WERI-Rb-1 (cell line): ENCODE measurements around the gene CECR2.

Source experiments
- DNase-seq: peaks from one replicate; pipeline ENCODE4 v3.0.0-alpha.2; 2020
- H3K27ac ChIP-seq: fragments of 250-450 bp; sonication (Bioruptor Pico); 2 replicates; pipeline ENCODE4 v1.5.1; 2020; ENCODE audit warnings: mild to moderate bottlenecking, moderate library complexity
- H3K27me3 ChIP-seq: fragments of 250-450 bp; sonication (Bioruptor Pico); 2 replicates; pipeline ENCODE4 v1.5.1; 2021; ENCODE audit warnings: mild to moderate bottlenecking, low read depth, moderate library complexity; ENCODE audit not compliant: insufficient read depth, severe bottlenecking
- H3K36me3 ChIP-seq: fragments of 250-450 bp; sonication (Bioruptor Pico); 2 replicates; pipeline ENCODE4 v1.5.1; 2020; ENCODE audit warnings: mild to moderate bottlenecking, moderate library complexity
- H3K4me3 ChIP-seq: 2 replicates; pipeline ENCODE4 v1.5.1; 2011; ENCODE audit warnings: low read depth, mild to moderate bottlenecking, control low read depth, low read length
- H3K9me3 ChIP-seq: fragments of 250-450 bp; sonication (Bioruptor Pico); 2 replicates; pipeline ENCODE4 v1.5.1; 2021; ENCODE audit warnings: mild to moderate bottlenecking, moderate library complexity; ENCODE audit not compliant: severe bottlenecking
- TF ChIP-seq, protein P1 (sequence below): IDR thresholded peaks from 2 replicates; pipeline ENCODE4 v1.5.1; 2011; ENCODE audit warnings: low read depth, mild to moderate bottlenecking, control low read depth, inconsistent platforms, low read length

The CECR2 gene

DNA sequence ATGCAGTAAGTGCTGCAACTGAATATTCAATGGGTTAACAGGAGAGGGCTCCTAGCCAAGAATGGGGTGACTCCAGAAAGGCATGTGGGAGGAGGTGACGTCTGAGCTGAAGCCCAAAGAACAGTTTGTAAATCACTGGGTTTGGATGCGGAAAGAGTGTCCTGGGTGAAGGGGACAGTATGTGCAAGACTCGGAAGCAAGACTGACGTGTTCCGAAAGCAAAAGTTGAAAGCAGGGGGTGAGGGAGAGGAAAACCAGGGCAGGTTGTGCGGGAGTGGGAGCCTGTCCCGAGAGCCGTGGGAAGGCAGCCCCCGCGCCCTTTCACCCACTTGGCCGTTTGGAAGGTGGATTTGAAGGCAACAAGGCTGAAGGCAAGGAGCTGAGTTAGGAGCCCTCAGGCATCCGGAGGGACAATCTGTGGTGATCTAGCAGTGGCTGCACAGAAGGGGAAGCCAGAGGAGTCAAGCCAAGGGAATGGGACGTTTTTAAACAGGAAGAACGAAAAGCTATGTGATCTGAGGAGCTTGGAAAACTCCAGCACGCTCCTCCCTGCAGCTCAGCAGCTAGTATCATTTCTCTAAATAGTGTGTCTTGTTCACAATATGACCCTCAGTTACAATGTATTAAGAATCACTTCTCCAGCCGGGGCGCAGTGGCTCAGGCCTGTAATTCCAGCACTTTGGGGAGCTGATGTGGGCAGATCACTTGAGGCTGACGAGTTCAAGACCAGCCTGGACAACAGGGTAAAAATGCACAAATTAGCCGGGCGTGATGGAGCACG is 201.8 kb downstream of the CECR2 start:
- Histone ChIP-seq H3K27me3 (no peaks in the 10 kb centered on the region), H3K27ac (no peak overlapping the region), H3K4me3 (no peak overlapping the region), H3K9me3 (no peaks in the 10 kb centered on the region), H3K36me3 (no peaks in the 10 kb centered on the region)
- TF ChIP-seq, protein P1, sequence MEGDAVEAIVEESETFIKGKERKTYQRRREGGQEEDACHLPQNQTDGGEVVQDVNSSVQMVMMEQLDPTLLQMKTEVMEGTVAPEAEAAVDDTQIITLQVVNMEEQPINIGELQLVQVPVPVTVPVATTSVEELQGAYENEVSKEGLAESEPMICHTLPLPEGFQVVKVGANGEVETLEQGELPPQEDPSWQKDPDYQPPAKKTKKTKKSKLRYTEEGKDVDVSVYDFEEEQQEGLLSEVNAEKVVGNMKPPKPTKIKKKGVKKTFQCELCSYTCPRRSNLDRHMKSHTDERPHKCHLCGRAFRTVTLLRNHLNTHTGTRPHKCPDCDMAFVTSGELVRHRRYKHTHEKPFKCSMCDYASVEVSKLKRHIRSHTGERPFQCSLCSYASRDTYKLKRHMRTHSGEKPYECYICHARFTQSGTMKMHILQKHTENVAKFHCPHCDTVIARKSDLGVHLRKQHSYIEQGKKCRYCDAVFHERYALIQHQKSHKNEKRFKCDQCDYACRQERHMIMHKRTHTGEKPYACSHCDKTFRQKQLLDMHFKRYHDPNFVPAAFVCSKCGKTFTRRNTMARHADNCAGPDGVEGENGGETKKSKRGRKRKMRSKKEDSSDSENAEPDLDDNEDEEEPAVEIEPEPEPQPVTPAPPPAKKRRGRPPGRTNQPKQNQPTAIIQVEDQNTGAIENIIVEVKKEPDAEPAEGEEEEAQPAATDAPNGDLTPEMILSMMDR: no peak
- no peak for DNase-seq

DNA sequence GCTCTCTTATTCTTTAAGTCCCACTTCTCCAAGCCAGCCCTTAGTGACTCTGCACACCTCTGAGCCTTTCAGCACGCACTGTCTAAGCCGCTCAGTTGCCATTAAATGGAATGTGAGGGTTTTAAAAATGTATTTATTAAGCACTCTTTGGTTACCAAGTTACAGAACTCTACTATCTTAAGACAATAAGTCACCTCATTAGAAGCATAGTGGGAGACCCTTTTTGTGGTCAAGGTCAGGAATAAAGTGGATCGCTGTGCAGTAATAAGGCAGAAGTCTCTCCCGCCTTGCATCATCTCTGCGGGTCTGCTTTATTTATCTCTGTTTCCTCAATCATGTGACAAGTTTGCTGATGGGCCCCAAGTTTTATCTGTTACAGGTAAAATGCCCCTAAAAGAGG is 205.9 kb downstream of the CECR2 start:
- no peak overlapping the region for H3K27ac ChIP-seq
- H3K36me3 ChIP-seq: no peaks in the 10 kb centered on the region
- TF ChIP-seq, protein P1: no peak
- H3K27me3 ChIP-seq: no peaks in the 10 kb centered on the region
- H3K9me3 ChIP-seq: no peaks in the 10 kb centered on the region
- no peak overlapping the region for H3K4me3 ChIP-seq
- no peak for DNase-seq

DNA sequence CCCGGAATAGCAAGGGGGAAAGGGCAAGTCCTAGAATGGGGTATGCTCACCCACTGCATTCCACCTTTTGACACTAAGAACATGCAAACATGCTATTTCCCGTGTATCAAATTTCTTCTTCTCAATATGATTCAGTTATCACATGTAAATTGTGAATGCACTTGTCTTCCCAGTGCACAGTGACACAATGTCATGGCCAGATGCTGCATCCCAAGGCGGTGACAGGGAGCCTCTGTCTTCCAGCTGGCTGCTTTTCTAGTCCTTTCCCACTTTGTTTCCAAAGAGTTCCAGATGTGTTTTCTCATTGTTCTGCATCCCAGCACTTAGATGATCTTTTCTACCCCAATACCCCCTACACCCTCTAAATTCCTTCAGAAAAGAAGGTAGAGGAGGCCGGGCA is 206.4 kb downstream of the CECR2 start:
- H3K9me3 ChIP-seq: no peaks in the 10 kb centered on the region
- TF ChIP-seq, protein P1: no peak
- H3K36me3 ChIP-seq: no peaks in the 10 kb centered on the region
- no peak for DNase-seq
- H3K4me3 ChIP-seq: no peak overlapping the region
- H3K27ac ChIP-seq: no peak overlapping the region
- H3K27me3 ChIP-seq: no peaks in the 10 kb centered on the region

DNA sequence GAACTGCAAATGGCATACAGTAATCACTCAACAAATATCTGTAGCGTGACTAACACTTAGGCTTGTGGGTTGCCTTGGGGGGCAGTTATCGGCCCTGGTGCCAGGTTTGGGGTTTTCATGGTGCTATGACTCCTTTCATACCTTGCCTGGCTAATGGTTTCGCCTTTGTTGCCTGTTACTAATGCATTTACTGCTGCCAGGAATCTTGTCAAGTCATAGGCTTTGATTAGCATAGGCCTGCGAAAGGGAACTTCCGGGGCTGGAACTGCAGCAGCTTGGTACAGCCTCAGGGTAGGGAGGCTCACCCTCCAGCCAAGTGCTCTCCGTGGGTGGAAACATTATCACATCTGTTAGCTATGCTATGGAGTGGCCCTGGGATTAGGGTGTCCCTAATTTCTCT is 207.2 kb downstream of the CECR2 start:
- H3K4me3 ChIP-seq: no peak overlapping the region
- no peaks in the 10 kb centered on the region for H3K27me3 ChIP-seq
- TF ChIP-seq, protein P1: no peak
- no peak for DNase-seq
- H3K36me3 ChIP-seq: no peaks in the 10 kb centered on the region
- no peaks in the 10 kb centered on the region for H3K9me3 ChIP-seq
- H3K27ac ChIP-seq: no peak overlapping the region

DNA sequence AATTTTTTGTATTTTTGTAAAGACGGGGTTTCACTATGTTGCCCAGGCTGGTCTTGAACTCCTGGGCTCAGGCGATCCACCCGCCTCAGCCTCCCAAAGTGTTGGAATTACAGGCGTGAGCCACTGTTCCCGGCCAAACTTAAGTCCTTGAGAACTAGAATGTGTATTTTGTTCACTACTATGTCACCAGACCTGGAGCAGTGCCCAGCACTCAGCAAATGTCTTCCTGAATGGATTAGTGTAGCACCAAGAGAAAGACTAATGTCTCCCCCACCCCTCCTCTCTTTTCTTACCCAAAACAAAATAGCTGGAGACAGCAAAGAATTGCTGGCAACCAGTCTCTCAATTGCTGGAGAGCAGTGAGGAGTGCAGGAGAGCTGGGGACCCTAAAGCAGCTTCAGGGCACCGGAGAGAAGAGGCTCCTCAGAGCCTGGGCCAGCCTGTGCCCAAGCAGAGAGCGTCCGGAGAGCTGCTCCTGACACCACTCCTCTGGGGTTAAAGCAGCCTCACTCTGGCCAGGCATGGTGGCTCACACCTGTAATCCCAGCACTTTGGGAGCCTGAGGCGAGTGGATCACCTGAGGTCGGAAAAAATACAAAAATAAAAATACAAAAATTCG is 209.0 kb downstream of the CECR2 start:
- Histone ChIP-seq H3K27me3 (no peaks in the 10 kb centered on the region), H3K4me3 (no peak overlapping the region), H3K36me3 (no peaks in the 10 kb centered on the region), H3K27ac (no peak overlapping the region), H3K9me3 (no peaks in the 10 kb centered on the region)
- DNase-seq: no peak
- TF ChIP-seq, protein P1: no peak
